ENCODE data around the gene CDC23. TPM values are rescaled to one million over a fixed set of nuclear protein-coding genes. Genes with fewer than 3 reads are reported as not detected.
"Not testable (repeated sequence)": the region's sequence is repeated elsewhere in the genome, so short reads cannot be mapped to it uniquely, and the experiment has no call there.

CDC23 gene, protein sequence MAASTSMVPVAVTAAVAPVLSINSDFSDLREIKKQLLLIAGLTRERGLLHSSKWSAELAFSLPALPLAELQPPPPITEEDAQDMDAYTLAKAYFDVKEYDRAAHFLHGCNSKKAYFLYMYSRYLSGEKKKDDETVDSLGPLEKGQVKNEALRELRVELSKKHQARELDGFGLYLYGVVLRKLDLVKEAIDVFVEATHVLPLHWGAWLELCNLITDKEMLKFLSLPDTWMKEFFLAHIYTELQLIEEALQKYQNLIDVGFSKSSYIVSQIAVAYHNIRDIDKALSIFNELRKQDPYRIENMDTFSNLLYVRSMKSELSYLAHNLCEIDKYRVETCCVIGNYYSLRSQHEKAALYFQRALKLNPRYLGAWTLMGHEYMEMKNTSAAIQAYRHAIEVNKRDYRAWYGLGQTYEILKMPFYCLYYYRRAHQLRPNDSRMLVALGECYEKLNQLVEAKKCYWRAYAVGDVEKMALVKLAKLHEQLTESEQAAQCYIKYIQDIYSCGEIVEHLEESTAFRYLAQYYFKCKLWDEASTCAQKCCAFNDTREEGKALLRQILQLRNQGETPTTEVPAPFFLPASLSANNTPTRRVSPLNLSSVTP
- total RNA-seq = 46.6 and 47.9 TPM in 2 replicates

DNA sequence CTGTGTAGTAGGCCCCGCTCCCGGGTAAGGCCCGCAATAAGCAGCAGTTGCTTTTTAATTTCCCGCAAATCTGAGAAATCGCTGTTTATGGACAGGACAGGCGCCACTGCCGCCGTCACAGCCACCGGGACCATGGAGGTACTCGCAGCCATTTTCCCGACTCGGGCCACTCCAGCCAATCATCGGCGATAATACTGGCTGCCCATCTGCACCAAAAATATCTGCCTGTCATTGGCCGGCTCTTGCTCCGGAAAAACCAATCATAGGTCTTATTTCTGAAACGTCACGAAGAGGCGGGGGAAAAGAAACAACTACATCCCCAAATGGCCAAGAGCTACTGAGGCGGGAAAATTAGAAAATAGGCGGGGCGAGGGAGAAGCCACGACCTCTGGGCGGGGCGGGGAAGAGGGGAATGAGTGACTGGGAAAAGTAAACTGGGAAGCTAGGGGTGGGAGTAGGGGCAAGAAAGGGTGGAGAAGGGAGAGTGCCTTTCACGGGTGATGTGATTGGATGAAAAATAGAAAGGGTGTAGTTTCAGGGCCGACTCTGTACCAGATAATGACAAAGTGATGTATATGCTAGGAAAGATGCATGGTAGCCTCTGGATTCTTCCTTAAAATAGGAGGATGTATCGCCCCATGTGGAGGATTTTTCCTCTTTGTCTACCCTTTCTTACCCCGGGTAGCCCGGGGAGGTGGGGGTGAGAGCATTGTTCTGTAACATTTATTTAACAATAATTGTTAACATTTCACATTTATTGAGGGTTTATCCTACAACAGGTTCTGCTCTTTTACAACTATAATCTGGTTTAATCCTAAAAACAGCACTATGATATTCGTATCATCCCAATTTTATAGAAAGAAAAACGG, at the start of gene CDC23:
Gene CDC23 (minus strand): TSS at position 163 of the 869 bp plus-strand sequence. CDS start 11 bp downstream, at position 152.
- Mint-ChIP-seq H3K27ac (peak within 1 kb of the TSS; percentile 96), H3K27me3 (no peaks in the 10 kb centered on the region), H3K4me3 (peak within 1 kb of the TSS; percentile 97)

DNA sequence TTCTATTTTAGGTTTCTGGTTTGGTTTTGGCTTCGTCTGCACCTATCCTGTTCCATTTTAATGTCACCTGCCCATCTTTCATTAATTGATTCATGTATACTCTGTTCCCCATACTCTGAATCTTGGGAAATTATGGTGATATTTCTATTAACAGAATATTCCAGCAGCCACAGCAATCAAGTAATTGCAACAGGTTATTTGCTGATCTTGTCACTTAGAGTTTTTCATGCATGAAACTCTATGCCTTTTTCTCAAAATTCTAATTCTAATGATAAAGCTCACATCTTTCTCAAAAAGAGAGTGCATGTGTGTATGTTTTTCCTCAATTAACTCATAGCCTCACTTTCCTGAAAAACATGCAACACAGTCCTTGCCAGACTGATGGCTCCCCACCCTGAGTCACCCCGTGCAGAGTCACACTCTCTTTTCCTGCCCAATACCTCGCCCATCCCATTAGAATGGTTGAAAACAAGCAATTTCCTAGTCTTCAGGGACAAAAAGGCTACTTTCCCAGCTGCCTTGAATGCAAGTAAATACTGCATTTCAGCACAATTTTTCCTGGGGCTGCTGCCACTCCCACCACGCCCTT, 45.7 kb upstream of the CDC23 start:
- Mint-ChIP-seq H3K27ac (no peak overlapping the region), H3K36me3 (ENCODE audit: low read depth) (no peaks in the 10 kb centered on the region), H3K9me3 (no peaks in the 10 kb centered on the region), H3K27me3 (peaks cover 7% of the 10 kb centered on the region), H3K4me1 (peaks cover 2% of the 10 kb centered on the region), H3K4me3 (no peak overlapping the region)
- DNase-seq = no peak
- intact Hi-C loops (cut with micrococcal nuclease) = no loop called here

More for the DNA sequence above, at the start of gene CDC23:
- intact Hi-C loops (cut with micrococcal nuclease) = loop anchor here (1.0 to 5.0 kb wide), 6 partner anchors 35 to 984 kb away; partner anchors contain the start of genes BRD8, ETF1, HSPA9 and SIL1
- DNase-seq = peak; percentile 98
- Mint-ChIP-seq H3K9me3 (no peaks in the 10 kb centered on the region), H3K36me3 (ENCODE audit: low read depth) (peaks cover 9% of the 10 kb centered on the region), H3K4me1 (peaks cover 14% of the 10 kb centered on the region)

DNA sequence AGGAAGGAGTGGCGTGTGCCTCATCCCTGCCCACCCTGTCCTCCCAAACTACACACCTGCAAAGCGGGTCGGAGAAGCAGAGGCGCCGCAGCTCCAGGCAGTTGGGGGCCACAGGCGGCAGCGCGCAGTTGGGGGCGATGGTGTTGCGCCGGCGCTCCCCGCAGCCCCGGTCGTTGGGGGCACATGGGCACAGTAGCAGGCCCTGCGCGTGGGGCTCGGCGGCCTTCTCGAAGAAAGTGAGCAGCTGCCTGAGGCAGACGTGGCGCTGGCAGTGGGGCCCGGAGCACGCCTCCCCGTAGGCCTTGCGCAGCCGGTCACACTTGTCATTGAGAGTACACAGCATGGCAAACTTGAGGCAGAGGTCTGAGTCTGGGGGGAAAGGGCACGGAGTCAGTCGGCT, 44.5 kb upstream of the CDC23 start:
- Mint-ChIP-seq H3K27me3 (peaks cover 7% of the 10 kb centered on the region), H3K4me1 (no peaks in the 10 kb centered on the region)
- no peak for DNase-seq

DNA sequence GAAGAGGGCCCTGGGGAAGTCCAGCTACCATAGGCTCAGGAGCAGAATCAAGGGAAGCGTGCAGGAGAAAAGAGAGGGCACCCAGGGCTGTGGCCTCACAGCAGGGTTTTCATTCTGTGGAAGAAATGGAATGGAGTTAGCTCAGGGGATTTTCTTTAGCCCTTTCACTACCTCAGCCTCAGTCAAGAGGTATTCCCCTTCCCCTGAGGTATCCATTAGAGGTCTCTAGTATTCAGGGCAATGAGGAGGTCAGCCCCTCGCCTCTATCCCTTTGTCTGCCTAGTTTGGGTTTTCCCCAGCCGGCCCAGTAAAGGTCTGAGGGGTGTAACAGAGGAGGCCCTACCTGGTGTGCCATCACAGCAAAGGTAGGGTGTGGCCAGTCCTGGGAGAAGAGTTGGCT, 39.8 kb upstream of the CDC23 start:
- H3K36me3 Mint-ChIP-seq (ENCODE audit: low read depth) = no peaks in the 10 kb centered on the region
- DNase-seq = no peak
- no peak overlapping the region for H3K27ac Mint-ChIP-seq
- intact Hi-C loops (cut with micrococcal nuclease) = no loop called here
- H3K9me3 Mint-ChIP-seq = no peaks in the 10 kb centered on the region
- no peaks in the 10 kb centered on the region for H3K4me1 Mint-ChIP-seq
- peaks cover 7% of the 10 kb centered on the region for H3K27me3 Mint-ChIP-seq
- H3K4me3 Mint-ChIP-seq = no peak overlapping the region

More for the DNA sequence above, 44.5 kb upstream of the CDC23 start:
- Mint-ChIP-seq H3K4me3 (no peak overlapping the region), H3K36me3 (ENCODE audit: low read depth) (no peaks in the 10 kb centered on the region), H3K9me3 (no peaks in the 10 kb centered on the region), H3K27ac (no peak overlapping the region)
- intact Hi-C loops (cut with micrococcal nuclease) = no loop called here

DNA sequence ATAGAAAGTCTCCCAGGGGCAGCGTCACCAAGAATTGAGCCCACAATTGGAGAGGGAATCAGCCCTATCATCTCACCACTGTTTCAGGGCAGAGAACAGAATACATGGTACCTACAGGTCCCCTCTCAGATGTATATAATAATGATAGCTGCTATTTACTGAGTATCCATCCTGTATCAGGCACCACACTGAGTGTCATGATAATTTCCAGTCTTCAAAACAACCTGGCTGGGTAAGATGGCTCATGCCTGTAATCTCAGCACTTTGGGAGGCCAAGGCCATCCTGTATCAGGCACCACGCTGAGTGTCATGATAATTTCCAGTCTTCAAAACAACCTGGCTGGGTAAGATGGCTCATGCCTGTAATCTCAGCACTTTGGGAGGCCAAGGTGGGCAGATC, 34.7 kb upstream of the CDC23 start:
- H3K27me3 Mint-ChIP-seq = peaks cover 22% of the 10 kb centered on the region
- intact Hi-C loops (cut with micrococcal nuclease); DNase-seq; H3K4me3 Mint-ChIP-seq; H3K27ac Mint-ChIP-seq; H3K9me3 Mint-ChIP-seq; H3K36me3 Mint-ChIP-seq (ENCODE audit: low read depth); H3K4me1 Mint-ChIP-seq: not testable (repeated sequence)

DNA sequence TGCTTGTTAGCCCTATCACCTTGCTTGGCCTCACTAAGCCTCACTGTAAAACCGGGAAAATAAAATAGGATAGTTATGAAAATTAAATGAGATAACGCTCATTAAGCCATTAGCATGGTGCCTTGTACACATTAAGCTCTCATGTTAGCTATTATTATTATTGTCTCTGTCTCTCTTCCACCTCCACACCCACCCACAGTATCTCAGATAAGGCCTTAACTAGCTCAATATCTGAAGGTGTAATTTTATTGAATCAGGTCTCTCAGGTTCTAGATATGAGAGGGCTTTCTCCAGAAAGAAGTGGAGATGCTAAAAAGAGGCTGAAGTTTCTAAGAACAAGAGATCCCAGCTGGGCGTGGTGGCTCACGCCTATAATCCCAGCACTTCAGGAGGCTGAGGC, 33.7 kb upstream of the CDC23 start:
- intact Hi-C loops (cut with micrococcal nuclease) = no loop called here
- H3K4me3 Mint-ChIP-seq = no peak overlapping the region
- no peaks in the 10 kb centered on the region for H3K9me3 Mint-ChIP-seq
- H3K36me3 Mint-ChIP-seq (ENCODE audit: low read depth) = no peaks in the 10 kb centered on the region
- peaks cover 31% of the 10 kb centered on the region for H3K27me3 Mint-ChIP-seq
- no peaks in the 10 kb centered on the region for H3K4me1 Mint-ChIP-seq
- DNase-seq = no peak
- no peak overlapping the region for H3K27ac Mint-ChIP-seq

DNA sequence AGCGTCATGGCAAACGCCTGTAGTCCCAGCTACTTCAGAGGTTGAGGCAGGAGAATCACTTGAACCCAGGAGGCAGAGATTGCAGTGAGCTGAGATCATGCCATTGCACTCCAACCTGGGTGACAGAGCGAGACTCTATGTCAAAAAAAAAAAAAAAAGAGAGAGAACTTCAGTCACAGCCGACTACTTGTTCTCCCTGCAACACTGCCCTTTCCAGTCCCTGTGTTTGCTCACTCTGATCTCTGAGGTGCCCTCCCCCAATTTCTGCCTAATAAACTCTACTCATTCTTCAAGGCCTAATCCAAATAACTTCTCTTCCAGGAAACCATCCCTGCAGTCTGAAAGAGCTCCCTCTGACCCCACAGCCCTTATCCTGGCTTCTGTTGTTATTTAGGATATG, 33.2 kb upstream of the CDC23 start:
- intact Hi-C loops (cut with micrococcal nuclease) = no loop called here
- DNase-seq = no peak
- no peaks in the 10 kb centered on the region for H3K9me3 Mint-ChIP-seq
- H3K4me3 Mint-ChIP-seq = no peak overlapping the region
- H3K36me3 Mint-ChIP-seq (ENCODE audit: low read depth) = no peaks in the 10 kb centered on the region
- no peak overlapping the region for H3K27ac Mint-ChIP-seq
- H3K27me3 Mint-ChIP-seq = peaks cover 33% of the 10 kb centered on the region
- peaks cover 3% of the 10 kb centered on the region for H3K4me1 Mint-ChIP-seq

DNA sequence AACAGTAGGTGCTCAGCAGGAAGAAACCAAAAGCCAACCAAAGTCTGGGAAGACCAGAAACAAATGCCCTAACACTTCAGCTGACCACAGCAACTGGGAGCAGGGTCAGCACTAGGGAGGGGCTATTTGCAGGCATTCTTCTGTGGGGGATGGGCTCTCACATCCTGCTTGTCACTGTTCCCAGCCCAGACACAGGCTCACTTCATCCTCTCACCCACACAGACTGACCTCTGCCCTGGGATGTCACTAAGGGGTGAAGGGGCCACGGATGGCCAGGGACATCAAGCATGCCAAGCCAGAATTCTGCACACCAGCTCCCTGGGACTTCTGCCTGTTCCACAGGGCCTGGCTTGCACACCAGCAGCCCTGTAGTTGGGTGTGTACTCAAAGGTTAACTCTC, 32.6 kb upstream of the CDC23 start:
- H3K27me3 Mint-ChIP-seq = peaks cover 40% of the 10 kb centered on the region
- no peak overlapping the region for H3K27ac Mint-ChIP-seq
- intact Hi-C loops (cut with micrococcal nuclease) = no loop called here
- no peaks in the 10 kb centered on the region for H3K36me3 Mint-ChIP-seq (ENCODE audit: low read depth)
- no peaks in the 10 kb centered on the region for H3K9me3 Mint-ChIP-seq
- peaks cover 9% of the 10 kb centered on the region for H3K4me1 Mint-ChIP-seq
- DNase-seq = no peak
- no peak overlapping the region for H3K4me3 Mint-ChIP-seq

DNA sequence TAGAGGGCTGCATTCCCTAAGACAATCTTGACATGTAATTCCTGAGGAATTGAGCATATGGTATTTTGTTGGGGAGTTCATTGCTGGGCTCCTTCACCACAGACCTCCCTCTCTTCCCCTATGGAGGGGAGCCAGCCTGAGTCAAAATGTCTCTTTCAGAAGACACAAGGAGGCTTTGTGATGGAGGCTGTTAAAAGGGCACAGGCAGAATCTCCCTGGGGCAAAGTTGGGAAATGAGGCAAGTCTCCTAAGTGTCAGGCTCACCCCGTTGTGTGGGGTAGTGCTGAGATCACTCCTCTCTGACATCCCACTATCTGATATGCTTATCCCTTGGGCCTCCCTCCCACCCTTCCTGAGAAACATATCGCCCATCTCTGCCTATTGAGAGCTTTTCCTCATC, 30.7 kb upstream of the CDC23 start:
- intact Hi-C loops (cut with micrococcal nuclease) = no loop called here
- peaks cover 12% of the 10 kb centered on the region for H3K4me1 Mint-ChIP-seq
- H3K4me3 Mint-ChIP-seq = no peak overlapping the region
- no peaks in the 10 kb centered on the region for H3K9me3 Mint-ChIP-seq
- no peak overlapping the region for H3K27ac Mint-ChIP-seq
- no peaks in the 10 kb centered on the region for H3K36me3 Mint-ChIP-seq (ENCODE audit: low read depth)
- peaks cover 52% of the 10 kb centered on the region for H3K27me3 Mint-ChIP-seq
- DNase-seq = no peak

DNA sequence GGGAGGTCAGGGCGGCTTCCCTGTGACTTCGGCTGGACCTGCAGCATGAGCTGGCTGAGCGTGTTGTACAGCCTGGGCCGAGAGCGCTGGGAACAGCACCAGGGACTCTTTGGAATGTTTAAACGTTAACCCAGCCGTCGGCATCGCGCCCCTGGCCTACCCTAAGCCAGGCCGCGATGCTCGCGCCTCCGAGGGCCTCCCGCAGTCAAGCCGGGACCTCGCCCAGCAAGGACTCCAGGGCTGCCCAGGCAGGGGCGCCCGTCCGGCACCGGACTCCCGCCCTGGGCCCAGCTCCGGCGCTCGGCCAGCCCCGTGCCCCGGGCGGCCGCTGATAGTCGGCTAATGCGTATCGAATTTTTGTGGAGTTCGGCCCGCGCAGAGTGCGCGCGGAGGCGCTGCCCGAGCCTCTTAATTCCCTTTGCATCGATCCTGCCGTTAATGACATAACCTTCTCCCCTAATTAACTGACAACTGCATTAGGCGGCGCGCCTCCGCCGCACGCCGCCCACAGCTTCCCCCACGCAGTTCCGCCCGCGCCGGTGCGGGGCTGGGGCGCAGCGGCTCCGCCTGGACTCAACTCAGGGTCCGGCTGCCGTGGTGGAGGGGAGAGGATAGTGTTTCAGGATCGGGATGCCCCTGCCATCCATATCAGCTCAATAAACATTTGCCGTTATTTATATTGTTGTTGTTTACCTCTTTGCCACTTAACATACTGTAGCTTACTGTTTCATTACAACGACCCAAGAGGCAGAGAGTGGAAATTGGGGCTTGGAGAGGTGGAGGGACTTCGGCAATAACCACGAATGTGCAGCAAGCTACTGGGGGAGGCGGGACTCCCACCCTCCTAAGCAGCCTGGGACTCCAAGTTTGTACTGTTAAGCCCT, 28.8 kb upstream of the CDC23 start:
- intact Hi-C loops (cut with micrococcal nuclease) = loop anchor here (1.0 kb wide), 1 partner anchor 33 kb away; no protein-coding TSS in a partner anchor
- peak; percentile 63 for DNase-seq
- Mint-ChIP-seq H3K27ac (no peak overlapping the region), H3K27me3 (peaks cover 52% of the 10 kb centered on the region), H3K36me3 (ENCODE audit: low read depth) (no peaks in the 10 kb centered on the region), H3K4me1 (peaks cover 12% of the 10 kb centered on the region), H3K9me3 (no peaks in the 10 kb centered on the region), H3K4me3 (peak overlapping the region; percentile 35)

DNA sequence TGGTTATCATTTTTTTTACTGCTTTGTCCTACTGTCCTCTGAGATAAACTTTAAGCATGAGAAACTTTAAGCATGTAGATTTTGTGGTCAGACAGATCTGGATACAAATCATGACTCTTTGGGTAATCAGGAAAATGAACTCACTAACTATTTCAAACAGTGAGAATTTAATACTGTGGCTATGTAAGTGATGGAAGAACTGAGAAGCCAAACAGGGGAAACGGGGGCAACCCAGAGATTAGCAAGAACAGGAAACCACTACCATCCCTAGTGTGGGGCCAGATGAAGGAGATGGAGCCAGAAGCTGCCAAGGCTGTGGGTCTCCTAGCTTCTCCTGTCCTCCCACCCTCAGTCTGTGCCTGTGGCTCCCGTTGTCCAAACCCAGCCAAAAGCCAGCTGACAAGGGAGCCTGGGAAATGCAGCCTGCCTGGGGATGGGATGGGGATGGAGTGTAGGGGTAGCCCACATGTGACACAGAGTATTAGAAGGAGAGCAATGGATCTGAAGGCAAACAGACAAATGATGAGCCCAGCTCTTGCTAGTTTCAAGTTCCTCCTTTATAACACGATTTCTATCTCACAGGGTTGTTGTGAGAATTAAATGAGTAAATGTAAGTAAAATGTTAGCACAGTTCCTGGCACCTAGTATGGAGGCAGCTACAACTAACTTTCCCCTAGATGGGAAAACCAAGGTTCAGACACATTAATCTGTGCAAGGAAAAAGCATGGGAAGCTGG, 27.7 kb upstream of the CDC23 start:
- no peaks in the 10 kb centered on the region for H3K36me3 Mint-ChIP-seq (ENCODE audit: low read depth)
- peak overlapping the region; percentile 0 for H3K4me3 Mint-ChIP-seq
- DNase-seq = no peak
- no peak overlapping the region for H3K27ac Mint-ChIP-seq
- peaks cover 50% of the 10 kb centered on the region for H3K27me3 Mint-ChIP-seq
- H3K4me1 Mint-ChIP-seq = peaks cover 12% of the 10 kb centered on the region
- intact Hi-C loops (cut with micrococcal nuclease) = loop anchor here (1.0 kb wide), 1 partner anchor 34 kb away; no protein-coding TSS in a partner anchor
- no peaks in the 10 kb centered on the region for H3K9me3 Mint-ChIP-seq

DNA sequence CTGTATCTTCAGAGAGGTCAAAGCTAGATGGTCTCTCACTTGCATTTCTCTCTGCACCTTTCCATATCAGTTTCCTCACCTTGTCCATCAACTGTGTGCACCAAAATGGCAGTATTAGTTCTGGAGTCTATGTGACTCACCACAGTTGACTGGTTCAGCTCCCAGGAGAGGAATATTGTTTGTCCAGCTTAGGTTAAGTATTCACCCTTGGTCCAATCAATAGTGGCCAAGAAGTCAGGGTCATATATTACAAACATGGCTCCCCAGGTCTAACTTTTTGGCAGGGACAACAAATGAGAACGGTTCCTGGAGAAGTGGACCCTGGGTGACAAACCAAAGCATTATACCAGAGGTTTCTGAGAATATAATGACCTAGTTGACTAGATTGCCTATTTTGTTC, 24.9 kb upstream of the CDC23 start:
- Mint-ChIP-seq H3K4me3 (no peak overlapping the region), H3K4me1 (peaks cover 12% of the 10 kb centered on the region), H3K27me3 (peaks cover 34% of the 10 kb centered on the region), H3K27ac (no peak overlapping the region), H3K9me3 (no peaks in the 10 kb centered on the region), H3K36me3 (ENCODE audit: low read depth) (no peaks in the 10 kb centered on the region)
- DNase-seq = no peak
- intact Hi-C loops (cut with micrococcal nuclease) = no loop called here

Data from activated CD4-positive, alpha-beta T cell treated with anti-CD3 and anti-CD28 coated beads, Interleukin-2, amount 10 ng/mL, durations not matched to agents 24 days and 14 days (primary cell).